ENCODE measurements around the gene HOXA11. TPM values are rescaled to one million over a fixed set of nuclear protein-coding genes. Genes with fewer than 3 reads are reported as not detected.

Gene HOXA11
- polyA plus RNA-seq, 1 of the 3 experiments (the other 2 are of a cell fraction): not detected

DNA sequence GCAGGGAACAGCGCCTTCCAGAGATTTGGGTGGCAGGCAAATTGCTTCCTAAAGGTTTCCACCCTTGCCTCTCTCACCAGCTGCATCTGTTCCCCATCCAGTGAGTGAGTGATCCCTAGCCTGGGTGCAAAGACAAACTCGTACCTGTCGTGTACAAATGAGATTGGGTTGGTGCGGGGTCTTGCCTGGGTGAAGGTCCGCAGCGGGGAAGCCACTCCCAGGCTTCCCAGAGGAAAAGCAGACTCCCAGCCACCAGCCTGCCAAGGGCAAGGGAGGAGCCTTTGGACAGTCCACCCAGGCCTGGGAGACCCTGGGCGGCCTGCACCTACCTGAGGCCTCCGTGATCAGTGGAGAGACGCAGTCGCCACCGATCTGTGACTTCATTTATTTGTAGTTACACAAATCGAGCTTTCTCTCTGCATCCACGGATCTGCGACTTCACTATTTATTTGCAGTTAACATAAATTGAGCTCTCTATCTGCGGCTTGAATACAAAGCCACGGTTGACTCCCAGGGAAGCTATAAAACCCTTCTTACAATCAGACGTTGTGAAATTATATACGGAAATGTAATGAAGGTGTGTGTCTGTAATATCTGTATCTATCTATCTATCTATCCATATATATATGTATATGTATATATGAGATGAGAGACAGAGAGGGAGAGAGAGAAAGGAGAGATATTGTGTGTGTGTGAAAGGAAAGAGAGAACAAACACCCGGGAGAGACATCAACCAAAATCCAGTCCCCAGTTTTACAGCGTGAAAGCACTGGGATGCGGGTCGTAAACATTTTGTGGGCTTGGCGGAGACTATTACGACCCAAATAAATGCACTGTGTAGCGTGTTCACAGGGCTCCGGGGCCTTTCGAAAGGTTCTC is 25.5 kb downstream of the HOXA11 start:
- H3K27ac ChIP-seq (ENCODE audit: low read depth in 2 of 2, low read length in 1 of 2): no peak overlapping the region
- H3K9me3 ChIP-seq: no peaks in the 10 kb centered on the region
- no peaks in the 10 kb centered on the region for H3K79me2 ChIP-seq (ENCODE audit: insufficient read depth)
- H3K4me2 ChIP-seq: no peak overlapping the region
- TF ChIP-seq, protein P1, sequence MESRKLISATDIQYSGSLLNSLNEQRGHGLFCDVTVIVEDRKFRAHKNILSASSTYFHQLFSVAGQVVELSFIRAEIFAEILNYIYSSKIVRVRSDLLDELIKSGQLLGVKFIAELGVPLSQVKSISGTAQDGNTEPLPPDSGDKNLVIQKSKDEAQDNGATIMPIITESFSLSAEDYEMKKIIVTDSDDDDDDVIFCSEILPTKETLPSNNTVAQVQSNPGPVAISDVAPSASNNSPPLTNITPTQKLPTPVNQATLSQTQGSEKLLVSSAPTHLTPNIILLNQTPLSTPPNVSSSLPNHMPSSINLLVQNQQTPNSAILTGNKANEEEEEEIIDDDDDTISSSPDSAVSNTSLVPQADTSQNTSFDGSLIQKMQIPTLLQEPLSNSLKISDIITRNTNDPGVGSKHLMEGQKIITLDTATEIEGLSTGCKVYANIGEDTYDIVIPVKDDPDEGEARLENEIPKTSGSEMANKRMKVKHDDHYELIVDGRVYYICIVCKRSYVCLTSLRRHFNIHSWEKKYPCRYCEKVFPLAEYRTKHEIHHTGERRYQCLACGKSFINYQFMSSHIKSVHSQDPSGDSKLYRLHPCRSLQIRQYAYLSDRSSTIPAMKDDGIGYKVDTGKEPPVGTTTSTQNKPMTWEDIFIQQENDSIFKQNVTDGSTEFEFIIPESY (IDR thresholded peaks at IDR 0.05; ENCODE audit: borderline replicate concordance, low read depth): no peak
- no peak for TF ChIP-seq NRF1 (IDR thresholded peaks at IDR 0.05; ENCODE audit: low read depth, low read length)
- TF ChIP-seq ELF1 (IDR thresholded peaks at IDR 0.05): no peak
- no peak for TF ChIP-seq NFIC (IDR thresholded peaks at IDR 0.05; ENCODE audit: borderline replicate concordance)
- TF ChIP-seq TAF1 (IDR thresholded peaks at IDR 0.05; ENCODE audit: borderline replicate concordance, low read depth, low read length): no peak
- no peak for TF ChIP-seq RCOR1 (IDR thresholded peaks at IDR 0.05; ENCODE audit: low read length)
- TF ChIP-seq, protein P2, sequence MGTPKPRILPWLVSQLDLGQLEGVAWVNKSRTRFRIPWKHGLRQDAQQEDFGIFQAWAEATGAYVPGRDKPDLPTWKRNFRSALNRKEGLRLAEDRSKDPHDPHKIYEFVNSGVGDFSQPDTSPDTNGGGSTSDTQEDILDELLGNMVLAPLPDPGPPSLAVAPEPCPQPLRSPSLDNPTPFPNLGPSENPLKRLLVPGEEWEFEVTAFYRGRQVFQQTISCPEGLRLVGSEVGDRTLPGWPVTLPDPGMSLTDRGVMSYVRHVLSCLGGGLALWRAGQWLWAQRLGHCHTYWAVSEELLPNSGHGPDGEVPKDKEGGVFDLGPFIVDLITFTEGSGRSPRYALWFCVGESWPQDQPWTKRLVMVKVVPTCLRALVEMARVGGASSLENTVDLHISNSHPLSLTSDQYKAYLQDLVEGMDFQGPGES (IDR thresholded peaks at IDR 0.05; ENCODE audit: low read depth, low read length): no peak
- TF ChIP-seq MXI1 (IDR thresholded peaks at IDR 0.05; ENCODE audit: low read depth, low read length): no peak
- TF ChIP-seq FOSL2 (IDR thresholded peaks at IDR 0.05; ENCODE audit: borderline replicate concordance, low read depth): no peak
- TF ChIP-seq, protein P3, sequence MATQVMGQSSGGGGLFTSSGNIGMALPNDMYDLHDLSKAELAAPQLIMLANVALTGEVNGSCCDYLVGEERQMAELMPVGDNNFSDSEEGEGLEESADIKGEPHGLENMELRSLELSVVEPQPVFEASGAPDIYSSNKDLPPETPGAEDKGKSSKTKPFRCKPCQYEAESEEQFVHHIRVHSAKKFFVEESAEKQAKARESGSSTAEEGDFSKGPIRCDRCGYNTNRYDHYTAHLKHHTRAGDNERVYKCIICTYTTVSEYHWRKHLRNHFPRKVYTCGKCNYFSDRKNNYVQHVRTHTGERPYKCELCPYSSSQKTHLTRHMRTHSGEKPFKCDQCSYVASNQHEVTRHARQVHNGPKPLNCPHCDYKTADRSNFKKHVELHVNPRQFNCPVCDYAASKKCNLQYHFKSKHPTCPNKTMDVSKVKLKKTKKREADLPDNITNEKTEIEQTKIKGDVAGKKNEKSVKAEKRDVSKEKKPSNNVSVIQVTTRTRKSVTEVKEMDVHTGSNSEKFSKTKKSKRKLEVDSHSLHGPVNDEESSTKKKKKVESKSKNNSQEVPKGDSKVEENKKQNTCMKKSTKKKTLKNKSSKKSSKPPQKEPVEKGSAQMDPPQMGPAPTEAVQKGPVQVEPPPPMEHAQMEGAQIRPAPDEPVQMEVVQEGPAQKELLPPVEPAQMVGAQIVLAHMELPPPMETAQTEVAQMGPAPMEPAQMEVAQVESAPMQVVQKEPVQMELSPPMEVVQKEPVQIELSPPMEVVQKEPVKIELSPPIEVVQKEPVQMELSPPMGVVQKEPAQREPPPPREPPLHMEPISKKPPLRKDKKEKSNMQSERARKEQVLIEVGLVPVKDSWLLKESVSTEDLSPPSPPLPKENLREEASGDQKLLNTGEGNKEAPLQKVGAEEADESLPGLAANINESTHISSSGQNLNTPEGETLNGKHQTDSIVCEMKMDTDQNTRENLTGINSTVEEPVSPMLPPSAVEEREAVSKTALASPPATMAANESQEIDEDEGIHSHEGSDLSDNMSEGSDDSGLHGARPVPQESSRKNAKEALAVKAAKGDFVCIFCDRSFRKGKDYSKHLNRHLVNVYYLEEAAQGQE (IDR thresholded peaks at IDR 0.05; ENCODE audit: low read depth, low read length): no peak
- CTCF ChIA-PET: interaction anchor here (0.6 to 11.7 kb wide), 7 partner anchors 9 to 1258 kb away, joined by 3 to 270 read pairs (median 4); partner anchors contain the start of genes HOXA3, HOXA5 and HOXA6
- H3K27me3 ChIP-seq (ENCODE audit: insufficient read depth): peaks cover 91% of the 10 kb centered on the region
- 63% methylated on average over 27 of the region's 27 CpGs for WGBS (ENCODE audit: low lambda C conversion rate)
- no peak overlapping the region for H3K4me3 ChIP-seq (ENCODE audit: low read depth in 2 of 2, low read length in 1 of 2)
- no peak for DNase-seq
- H2AFZ ChIP-seq (ENCODE audit: low read depth): no peak overlapping the region
- peaks cover 10% of the 10 kb centered on the region for H3F3A ChIP-seq (replicated peaks; ENCODE audit: insufficient read depth)
- no peaks in the 10 kb centered on the region for H4K20me1 ChIP-seq (ENCODE audit: insufficient read depth)
- H3K4me1 ChIP-seq (ENCODE audit: control insufficient read depth in 1 of 2, insufficient read depth in 2 of 2, low read depth in 1 of 2, low read length in 1 of 2): peaks cover 0 to 8% of the 10 kb centered on the region in 2 experiments; a peak in 1 of 4 replicates
- POLR2A ChIA-PET: no interaction called here
- no peaks in the 10 kb centered on the region for H3K9me2 ChIP-seq
- no peak overlapping the region for H3K9ac ChIP-seq
- no peaks in the 10 kb centered on the region for H3K36me3 ChIP-seq (replicated peaks in 1 of 2; ENCODE audit: control insufficient read depth in 1 of 2, insufficient read depth in 2 of 2, low read length in 1 of 2)
